ENCODE results near the gene PERCC1. TPM values are rescaled to one million over a fixed set of nuclear protein-coding genes. Genes with fewer than 3 reads are reported as not detected.

PERCC1 gene
- total and polyA plus RNA-seq, 9 of the 15 experiments (the other 6 are each of a cell fraction or from before 2014, with no cell fraction given), result not detected

DNA sequence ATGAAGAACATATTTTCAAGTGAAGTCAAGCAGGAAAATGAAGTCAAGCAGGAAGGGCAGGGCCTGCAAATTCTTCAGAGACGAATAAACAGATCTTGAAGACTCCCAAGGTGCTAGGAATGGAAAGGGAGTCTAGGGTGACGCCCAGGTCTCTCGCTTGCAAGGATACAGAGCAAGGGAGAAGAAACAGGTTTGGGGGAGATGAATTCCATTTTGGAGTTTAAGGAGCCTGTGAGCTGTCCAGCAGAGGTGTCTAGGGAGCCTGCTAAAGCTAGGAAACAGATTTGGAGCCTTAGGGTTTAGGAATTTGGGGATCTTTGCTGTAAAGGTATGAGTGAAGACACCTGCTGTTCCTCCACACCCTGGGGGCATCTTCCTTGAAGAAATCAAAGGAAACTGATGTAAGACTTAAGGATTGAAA, 14.3 kb upstream of the PERCC1 start:
- in situ Hi-C loops (cut with MboI) (no loop called here), intact Hi-C loops (cut with micrococcal nuclease) (no loop called here)
- Histone ChIP-seq H3K79me2 (ENCODE audit: control insufficient read depth, insufficient read depth, low read length) (peaks cover 42% of the 10 kb centered on the region), H3K36me3 (ENCODE audit: control insufficient read depth, insufficient read depth, low read length) (peaks cover 20% of the 10 kb centered on the region; the same call in 1 of the 3 replicates), H4K20me1 (replicated peaks; ENCODE audit: control insufficient read depth, insufficient read depth, low read length) (no peaks in the 10 kb centered on the region), H3K4me1 (replicated peaks in 1 of 2; ENCODE audit: control insufficient read depth in 2 of 2, insufficient read depth in 2 of 2, low read length in 2 of 2) (peaks cover 14 to 48% of the 10 kb centered on the region in 2 experiments; a peak in 4 of 5 replicates), H3K9me3 (replicated peaks; ENCODE audit: control insufficient read depth, insufficient read depth, low read depth, low read length) (no peaks in the 10 kb centered on the region), H3K9ac (ENCODE audit: insufficient read depth in 1 of 2, low read depth in 2 of 2, low read length in 2 of 2) (no peak overlapping the region; a peak in 1 of 4 replicates), H3K27ac (ENCODE audit: extremely low read depth, low read depth, low read length) (peak overlapping the region; percentile 44; the same call in 2 of the 3 replicates), H3K4me3 (no peak overlapping the region), H3K27me3 (ENCODE audit: control insufficient read depth in 2 of 2, insufficient read depth in 2 of 2, low read length in 2 of 2) (no peaks in the 10 kb centered on the region), H3K9me1 (ENCODE audit: control insufficient read depth, insufficient read depth, low read length) (no peaks in the 10 kb centered on the region), H3K4me2 (ENCODE audit: insufficient read depth, low read length) (no peak overlapping the region), H2AFZ (ENCODE audit: low read depth, low read length) (no peak overlapping the region)
- BruUV-seq (replicated peaks), result no TSS peak
- WGBS (ENCODE audit: insufficient coverage, low coverage, missing lambda C conversion rate), result 61% methylated on average over 3 of the region's 3 CpGs
- DNase-seq (ENCODE audit: extremely low read depth in 1 of 4, low spot score in 3 of 4), result no peak
- no peak for FAIRE-seq
- no peak for TF ChIP-seq YY1 (IDR thresholded peaks at IDR 0.05; ENCODE audit: borderline replicate concordance in 1 of 3, control insufficient read depth in 1 of 3, extremely low read depth in 1 of 3, insufficient read depth in 3 of 3, insufficient read length in 1 of 3, insufficient replicate concordance in 2 of 3, low read depth in 1 of 3, low read length in 2 of 3)
- TF ChIP-seq, protein P1, sequence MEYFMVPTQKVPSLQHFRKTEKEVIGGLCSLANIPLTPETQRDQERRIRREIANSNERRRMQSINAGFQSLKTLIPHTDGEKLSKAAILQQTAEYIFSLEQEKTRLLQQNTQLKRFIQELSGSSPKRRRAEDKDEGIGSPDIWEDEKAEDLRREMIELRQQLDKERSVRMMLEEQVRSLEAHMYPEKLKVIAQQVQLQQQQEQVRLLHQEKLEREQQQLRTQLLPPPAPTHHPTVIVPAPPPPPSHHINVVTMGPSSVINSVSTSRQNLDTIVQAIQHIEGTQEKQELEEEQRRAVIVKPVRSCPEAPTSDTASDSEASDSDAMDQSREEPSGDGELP (CRISPR knock-in tag; IDR thresholded peaks at IDR 0.05; ENCODE audit: borderline replicate concordance), result no peak
- TF ChIP-seq, protein P2, sequence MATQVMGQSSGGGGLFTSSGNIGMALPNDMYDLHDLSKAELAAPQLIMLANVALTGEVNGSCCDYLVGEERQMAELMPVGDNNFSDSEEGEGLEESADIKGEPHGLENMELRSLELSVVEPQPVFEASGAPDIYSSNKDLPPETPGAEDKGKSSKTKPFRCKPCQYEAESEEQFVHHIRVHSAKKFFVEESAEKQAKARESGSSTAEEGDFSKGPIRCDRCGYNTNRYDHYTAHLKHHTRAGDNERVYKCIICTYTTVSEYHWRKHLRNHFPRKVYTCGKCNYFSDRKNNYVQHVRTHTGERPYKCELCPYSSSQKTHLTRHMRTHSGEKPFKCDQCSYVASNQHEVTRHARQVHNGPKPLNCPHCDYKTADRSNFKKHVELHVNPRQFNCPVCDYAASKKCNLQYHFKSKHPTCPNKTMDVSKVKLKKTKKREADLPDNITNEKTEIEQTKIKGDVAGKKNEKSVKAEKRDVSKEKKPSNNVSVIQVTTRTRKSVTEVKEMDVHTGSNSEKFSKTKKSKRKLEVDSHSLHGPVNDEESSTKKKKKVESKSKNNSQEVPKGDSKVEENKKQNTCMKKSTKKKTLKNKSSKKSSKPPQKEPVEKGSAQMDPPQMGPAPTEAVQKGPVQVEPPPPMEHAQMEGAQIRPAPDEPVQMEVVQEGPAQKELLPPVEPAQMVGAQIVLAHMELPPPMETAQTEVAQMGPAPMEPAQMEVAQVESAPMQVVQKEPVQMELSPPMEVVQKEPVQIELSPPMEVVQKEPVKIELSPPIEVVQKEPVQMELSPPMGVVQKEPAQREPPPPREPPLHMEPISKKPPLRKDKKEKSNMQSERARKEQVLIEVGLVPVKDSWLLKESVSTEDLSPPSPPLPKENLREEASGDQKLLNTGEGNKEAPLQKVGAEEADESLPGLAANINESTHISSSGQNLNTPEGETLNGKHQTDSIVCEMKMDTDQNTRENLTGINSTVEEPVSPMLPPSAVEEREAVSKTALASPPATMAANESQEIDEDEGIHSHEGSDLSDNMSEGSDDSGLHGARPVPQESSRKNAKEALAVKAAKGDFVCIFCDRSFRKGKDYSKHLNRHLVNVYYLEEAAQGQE (IDR thresholded peaks at IDR 0.05; ENCODE audit: borderline replicate concordance), result peak; percentile 13; the same call in 1 of the 2 replicates
- TF ChIP-seq, protein P2 (CRISPR knock-in tag; IDR thresholded peaks at IDR 0.05; ENCODE audit: low read depth), result no peak
- TF ChIP-seq, protein P3, sequence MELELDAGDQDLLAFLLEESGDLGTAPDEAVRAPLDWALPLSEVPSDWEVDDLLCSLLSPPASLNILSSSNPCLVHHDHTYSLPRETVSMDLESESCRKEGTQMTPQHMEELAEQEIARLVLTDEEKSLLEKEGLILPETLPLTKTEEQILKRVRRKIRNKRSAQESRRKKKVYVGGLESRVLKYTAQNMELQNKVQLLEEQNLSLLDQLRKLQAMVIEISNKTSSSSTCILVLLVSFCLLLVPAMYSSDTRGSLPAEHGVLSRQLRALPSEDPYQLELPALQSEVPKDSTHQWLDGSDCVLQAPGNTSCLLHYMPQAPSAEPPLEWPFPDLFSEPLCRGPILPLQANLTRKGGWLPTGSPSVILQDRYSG (tag; conservative IDR thresholded peaks at IDR 0.05; ENCODE audit: low read depth), result no peak
- no peak for TF ChIP-seq ZFPM2 (CRISPR knock-in tag; IDR thresholded peaks at IDR 0.05)
- TF ChIP-seq CHD2 (IDR thresholded peaks at IDR 0.05; ENCODE audit: low read depth, low read length), result no peak
- POLR2A ChIA-PET, result interaction anchor here (0.6 to 1.3 kb wide), 3 partner anchors 9 to 27 kb away, joined by 3 read pairs; no protein-coding TSS in a partner anchor
- CTCF ChIA-PET (ENCODE audit: low intra/inter-chr PET ratio), result no interaction called here
- ATAC-seq, result no peak

Data from K562 (cell line).